ENCODE results near the gene DCHS2. TPM values are rescaled to one million over a fixed set of nuclear protein-coding genes. Genes with fewer than 3 reads are reported as not detected.

The DCHS2 gene
- total RNA-seq, 1 donor: under 0.01 TPM

DNA sequence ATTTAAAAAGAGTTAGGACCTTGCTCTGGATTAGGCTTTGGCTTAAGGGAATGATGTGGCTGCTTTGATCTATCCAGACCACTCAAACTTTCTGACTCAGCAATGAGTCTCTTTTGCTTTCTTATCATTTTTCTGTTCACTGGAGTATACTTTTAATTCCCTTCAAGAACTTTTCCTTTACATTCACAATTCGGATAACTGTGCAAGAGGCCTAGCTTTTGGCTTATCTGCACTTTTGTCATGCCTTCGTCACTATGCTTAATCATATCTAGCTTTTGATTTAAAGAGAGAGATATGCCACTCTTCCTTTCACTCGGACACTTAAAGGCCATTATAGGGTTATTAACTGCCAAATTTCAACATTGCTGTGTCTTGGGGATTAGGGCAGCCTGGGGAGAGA, 147.9 kb downstream of the DCHS2 start:
- H3K9me3 ChIP-seq (ENCODE audit: low read depth, low read length): no peaks in the 10 kb centered on the region
- no peak overlapping the region for H3K27ac ChIP-seq (ENCODE audit: low read depth, low read length)
- no peaks in the 10 kb centered on the region for H3K79me2 ChIP-seq (ENCODE audit: insufficient read depth, low read length)
- H4K20me1 ChIP-seq (ENCODE audit: insufficient read depth, low read length): no peaks in the 10 kb centered on the region
- TF ChIP-seq CTCF (IDR thresholded peaks at IDR 0.05; ENCODE audit: extremely low read depth, low read depth, low read length): no peak
- no peaks in the 10 kb centered on the region for H3K27me3 ChIP-seq (ENCODE audit: insufficient read depth, low read length)
- no peaks in the 10 kb centered on the region for H3K4me1 ChIP-seq (ENCODE audit: insufficient read depth, low read length)
- DNase-seq (ENCODE audit: insufficient read length, low spot score, missing footprints): no peak
- no peak overlapping the region for H3K4me2 ChIP-seq (ENCODE audit: insufficient read depth, low read length)
- H2AFZ ChIP-seq (ENCODE audit: low read length): no peak overlapping the region
- H3K36me3 ChIP-seq (ENCODE audit: insufficient read depth, low read length): no peaks in the 10 kb centered on the region
- no peak overlapping the region for H3K4me3 ChIP-seq (ENCODE audit: insufficient read depth, low read length)

- no peak for DNase-seq (ENCODE audit: insufficient read length, low spot score, missing footprints)
- H3K36me3 ChIP-seq (ENCODE audit: insufficient read depth, low read length): no peaks in the 10 kb centered on the region
- H3K4me3 ChIP-seq (ENCODE audit: insufficient read depth, low read length): no peak overlapping the region
- H3K27me3 ChIP-seq (ENCODE audit: insufficient read depth, low read length): no peaks in the 10 kb centered on the region
- H3K27ac ChIP-seq (ENCODE audit: low read depth, low read length): no peak overlapping the region
- H3K4me1 ChIP-seq (ENCODE audit: insufficient read depth, low read length): no peaks in the 10 kb centered on the region
- no peak overlapping the region for H2AFZ ChIP-seq (ENCODE audit: low read length)
- no peaks in the 10 kb centered on the region for H4K20me1 ChIP-seq (ENCODE audit: insufficient read depth, low read length)
- no peak overlapping the region for H3K4me2 ChIP-seq (ENCODE audit: insufficient read depth, low read length)
- H3K9me3 ChIP-seq (ENCODE audit: low read depth, low read length): no peaks in the 10 kb centered on the region
- no peak for TF ChIP-seq CTCF (IDR thresholded peaks at IDR 0.05; ENCODE audit: extremely low read depth, low read depth, low read length)
- H3K79me2 ChIP-seq (ENCODE audit: insufficient read depth, low read length): no peaks in the 10 kb centered on the region
Measured at GRCh38 chr4:154341448-154341847, 150.2 kb downstream of the DCHS2 start.

- H3K79me2 ChIP-seq (ENCODE audit: insufficient read depth, low read length): no peaks in the 10 kb centered on the region
- H3K4me2 ChIP-seq (ENCODE audit: insufficient read depth, low read length): no peak overlapping the region
- TF ChIP-seq CTCF (IDR thresholded peaks at IDR 0.05; ENCODE audit: extremely low read depth, low read depth, low read length): no peak
- no peaks in the 10 kb centered on the region for H3K27me3 ChIP-seq (ENCODE audit: insufficient read depth, low read length)
- H3K9me3 ChIP-seq (ENCODE audit: low read depth, low read length): no peaks in the 10 kb centered on the region
- H3K4me3 ChIP-seq (ENCODE audit: insufficient read depth, low read length): no peak overlapping the region
- H4K20me1 ChIP-seq (ENCODE audit: insufficient read depth, low read length): no peaks in the 10 kb centered on the region
- no peak overlapping the region for H3K27ac ChIP-seq (ENCODE audit: low read depth, low read length)
- H3K4me1 ChIP-seq (ENCODE audit: insufficient read depth, low read length): no peaks in the 10 kb centered on the region
- H3K36me3 ChIP-seq (ENCODE audit: insufficient read depth, low read length): no peaks in the 10 kb centered on the region
- no peak overlapping the region for H2AFZ ChIP-seq (ENCODE audit: low read length)
- no peak for DNase-seq (ENCODE audit: insufficient read length, low spot score, missing footprints)
Measured at GRCh38 chr4:154335588-154335987, 156.0 kb downstream of the DCHS2 start.

GRCh38 chr4:154332681-154333421, 158.7 kb downstream of the DCHS2 start:
- H3K36me3 ChIP-seq (ENCODE audit: insufficient read depth, low read length): no peaks in the 10 kb centered on the region
- peak overlapping the region; percentile 59 for H3K4me2 ChIP-seq (ENCODE audit: insufficient read depth, low read length)
- peak overlapping the region; percentile 12 for H3K4me3 ChIP-seq (ENCODE audit: insufficient read depth, low read length)
- DNase-seq (ENCODE audit: insufficient read length, low spot score, missing footprints): no peak
- no peaks in the 10 kb centered on the region for H4K20me1 ChIP-seq (ENCODE audit: insufficient read depth, low read length)
- H3K79me2 ChIP-seq (ENCODE audit: insufficient read depth, low read length): no peaks in the 10 kb centered on the region
- H3K9me3 ChIP-seq (ENCODE audit: low read depth, low read length): no peaks in the 10 kb centered on the region
- no peaks in the 10 kb centered on the region for H3K4me1 ChIP-seq (ENCODE audit: insufficient read depth, low read length)
- H2AFZ ChIP-seq (ENCODE audit: low read length): peak overlapping the region; percentile 34
- H3K27ac ChIP-seq (ENCODE audit: low read depth, low read length): no peak overlapping the region
- H3K27me3 ChIP-seq (ENCODE audit: insufficient read depth, low read length): no peaks in the 10 kb centered on the region
- TF ChIP-seq CTCF (IDR thresholded peaks at IDR 0.05; ENCODE audit: extremely low read depth, low read depth, low read length): no peak
